Fibroblast of the aortic adventitia (primary cell): ENCODE measurements around the gene PDE11A. TPM values are rescaled to one million over a fixed set of nuclear protein-coding genes. Genes with fewer than 3 reads are reported as not detected.

Experiments
- DNase-seq: peaks from one replicate; pipeline ENCODE4 v3.0.0-alpha.2; 2010; ENCODE audit warnings: low read depth
- H3K4me3 ChIP-seq: 2 replicates; pipeline ENCODE4 v1.5.1; 2011; ENCODE audit warnings: low read depth, mild to moderate bottlenecking, control low read depth, low read length, moderate library complexity
- CTCF ChIP-seq: IDR thresholded peaks from 2 replicates; pipeline ENCODE4 v1.5.1; 2011; ENCODE audit warnings: mild to moderate bottlenecking, low read length, control low read depth, inconsistent platforms; ENCODE audit not compliant: insufficient read depth
- total RNA-seq: library from RNA; depleted of rRNA; stranded (reverse); fragments of >200 nt; gene quantifications from 2 replicates; pipeline ENCODE4 v1.2.3, GENCODE V29; 2012; ENCODE audit warnings: low replicate concordance

PDE11A gene
- total RNA-seq, result not detected in 2 replicates

GRCh38 chr2:178072383-178073301 is at the start of gene PDE11A:
TSS of gene PDE11A (minus strand) at chr2:178072777. CDS start at chr2:178072437, 340 bp downstream.
- DNase-seq, result peak; percentile 62
- no peak for TF ChIP-seq CTCF

GRCh38 chr2:178119179-178119922 is 46.8 kb upstream of the PDE11A start:
- no peak for TF ChIP-seq CTCF
- H3K4me3 ChIP-seq, result no peak overlapping the region
- DNase-seq, result no peak

More at GRCh38 chr2:178072383-178073301, at the start of gene PDE11A:
- H3K4me3 ChIP-seq, result peak within 1 kb of the TSS; percentile 61

GRCh38 chr2:178117725-178118124 is 45.1 kb upstream of the PDE11A start:
- TF ChIP-seq CTCF, result no peak
- no peak for DNase-seq
- no peak overlapping the region for H3K4me3 ChIP-seq

- TF ChIP-seq CTCF, result no peak
- H3K4me3 ChIP-seq, result no peak overlapping the region
- no peak for DNase-seq
Measured at GRCh38 chr2:178115271-178115670, 42.7 kb upstream of the PDE11A start.

GRCh38 chr2:178114462-178114861 is 41.9 kb upstream of the PDE11A start:
- TF ChIP-seq CTCF, result no peak
- no peak overlapping the region for H3K4me3 ChIP-seq
- DNase-seq, result no peak

GRCh38 chr2:178112202-178113152 is 39.9 kb upstream of the PDE11A start, which contains the start of gene RBM45:
TSS of gene RBM45 (plus strand) at chr2:178112437. CDS start at chr2:178112547, 110 bp downstream.
- H3K4me3 ChIP-seq, result peak within 1 kb of the TSS; percentile 96
- DNase-seq, result peak; percentile 96
- peak; percentile 96 for TF ChIP-seq CTCF
